Stimulated activated CD8-positive, alpha-beta memory T cell treated with anti-CD3 and anti-CD28 coated beads, Interleukin-4, amount 100 ng/mL, for 24 hours (primary cell): Measurements from ENCODE around the gene FBXL16.
"Not testable (repeated sequence)": the region's sequence is repeated elsewhere in the genome, so short reads cannot be mapped to it uniquely, and the experiment has no call there.

ENCODE experiments used
- DNase-seq: peaks from one replicate; pipeline ENCODE4 v3.0.0-alpha.2; 2020; ENCODE audit warnings: low read depth

Gene FBXL16, protein sequence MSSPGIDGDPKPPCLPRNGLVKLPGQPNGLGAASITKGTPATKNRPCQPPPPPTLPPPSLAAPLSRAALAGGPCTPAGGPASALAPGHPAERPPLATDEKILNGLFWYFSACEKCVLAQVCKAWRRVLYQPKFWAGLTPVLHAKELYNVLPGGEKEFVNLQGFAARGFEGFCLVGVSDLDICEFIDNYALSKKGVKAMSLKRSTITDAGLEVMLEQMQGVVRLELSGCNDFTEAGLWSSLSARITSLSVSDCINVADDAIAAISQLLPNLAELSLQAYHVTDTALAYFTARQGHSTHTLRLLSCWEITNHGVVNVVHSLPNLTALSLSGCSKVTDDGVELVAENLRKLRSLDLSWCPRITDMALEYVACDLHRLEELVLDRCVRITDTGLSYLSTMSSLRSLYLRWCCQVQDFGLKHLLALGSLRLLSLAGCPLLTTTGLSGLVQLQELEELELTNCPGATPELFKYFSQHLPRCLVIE

DNA sequence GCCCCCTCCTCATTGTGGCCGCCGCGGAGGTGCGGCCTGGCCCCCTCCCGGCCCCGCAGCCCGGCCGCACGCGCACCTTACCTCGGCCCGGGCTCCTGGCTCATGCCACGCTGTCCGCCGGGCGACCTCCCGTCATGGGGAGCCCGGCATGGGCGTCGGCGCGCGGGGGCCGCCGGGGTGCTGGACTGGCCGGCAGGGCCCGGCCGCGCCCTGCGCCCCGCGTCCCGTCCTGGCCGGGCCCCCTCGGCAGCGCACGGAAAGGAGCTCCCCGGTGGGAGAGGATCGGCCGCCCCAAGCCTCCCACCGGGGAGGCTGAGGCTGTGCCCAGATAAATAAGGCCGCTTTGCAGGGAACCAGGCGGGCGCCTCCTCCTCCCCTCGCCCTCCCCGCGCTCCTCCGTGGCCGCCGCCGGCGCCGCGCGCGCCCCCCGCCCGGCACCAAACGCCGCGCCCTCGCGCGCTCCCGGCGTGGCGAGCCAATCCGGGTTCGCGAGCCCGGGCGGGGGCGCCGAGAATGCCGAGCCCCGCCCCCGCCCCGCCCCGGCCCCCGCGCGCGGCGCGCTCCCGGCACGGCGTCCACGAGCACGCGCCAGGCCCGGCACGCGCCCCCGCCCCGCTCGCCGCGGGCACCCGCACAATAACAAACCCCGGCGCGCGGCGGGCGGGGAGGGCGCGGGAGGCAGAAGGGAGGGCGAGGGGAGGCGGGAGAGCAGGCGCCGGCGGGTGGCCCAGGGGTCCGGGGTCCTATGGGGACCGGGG lies at the start of gene FBXL16:
Gene FBXL16 (minus strand): TSS at position 371 of the 758 bp plus-strand sequence. CDS start 8,396 bp downstream, outside the sequence.
- no peak for DNase-seq

DNA sequence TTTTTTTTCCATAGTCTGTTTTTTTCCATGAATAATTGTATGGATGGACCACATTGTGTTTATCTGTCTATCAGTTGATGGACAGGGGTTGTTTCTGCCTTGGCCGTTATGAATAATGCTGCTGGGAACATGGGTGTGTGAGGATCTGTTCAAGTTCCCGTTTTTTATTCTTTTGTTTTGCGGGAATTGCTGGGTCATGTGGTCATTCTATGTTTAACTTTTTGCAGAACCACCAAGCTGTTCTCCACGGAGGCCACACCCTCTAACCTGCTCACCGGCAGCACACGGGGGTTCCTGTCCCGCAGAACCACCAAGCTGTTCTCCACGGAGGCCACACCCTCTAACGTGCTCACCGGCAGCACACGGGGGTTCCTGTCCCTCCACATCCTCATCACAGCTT lies 49.1 kb upstream of the FBXL16 start:
- DNase-seq = no peak

DNA sequence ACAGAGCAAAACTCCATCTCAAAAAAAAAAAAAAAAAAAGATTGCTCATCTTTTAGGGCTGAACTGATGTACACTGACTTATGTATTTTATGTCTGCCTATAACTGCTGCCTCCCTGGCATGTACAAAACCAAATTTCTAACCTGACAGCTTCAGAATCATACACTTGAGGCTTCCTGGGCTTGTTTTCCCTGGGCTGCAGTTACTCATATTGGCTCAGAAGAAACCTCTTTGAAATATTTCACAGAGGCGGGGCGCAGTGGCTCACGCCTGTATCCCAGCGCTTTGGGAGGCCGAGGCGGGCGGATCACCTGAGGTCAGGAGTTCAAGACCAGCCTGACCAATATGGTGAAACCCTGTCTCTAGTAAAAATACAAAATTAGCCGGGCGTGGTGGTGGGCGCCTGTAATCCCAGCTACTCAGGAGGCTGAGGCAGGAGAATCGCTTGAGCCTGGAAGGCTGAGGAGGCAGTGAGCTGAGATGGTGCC lies 48.6 kb upstream of the FBXL16 start:
- DNase-seq = not testable (repeated sequence)

DNA sequence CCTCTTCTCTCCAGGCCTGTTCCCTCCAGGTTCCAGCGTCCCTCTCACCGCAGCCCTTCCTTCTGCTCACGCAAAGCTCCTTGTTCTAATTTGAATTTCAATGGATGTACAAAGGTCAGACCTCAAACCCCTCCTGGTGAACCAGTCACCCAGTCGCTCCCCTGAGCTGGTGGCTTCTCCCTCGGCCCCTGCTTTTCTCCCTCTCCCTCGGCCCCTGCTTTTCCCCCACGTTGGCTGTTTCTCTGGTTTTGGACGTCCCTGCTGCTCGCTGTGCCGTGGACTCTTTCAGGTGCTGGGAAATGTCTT lies 46.4 kb upstream of the FBXL16 start:
- no peak for DNase-seq

DNA sequence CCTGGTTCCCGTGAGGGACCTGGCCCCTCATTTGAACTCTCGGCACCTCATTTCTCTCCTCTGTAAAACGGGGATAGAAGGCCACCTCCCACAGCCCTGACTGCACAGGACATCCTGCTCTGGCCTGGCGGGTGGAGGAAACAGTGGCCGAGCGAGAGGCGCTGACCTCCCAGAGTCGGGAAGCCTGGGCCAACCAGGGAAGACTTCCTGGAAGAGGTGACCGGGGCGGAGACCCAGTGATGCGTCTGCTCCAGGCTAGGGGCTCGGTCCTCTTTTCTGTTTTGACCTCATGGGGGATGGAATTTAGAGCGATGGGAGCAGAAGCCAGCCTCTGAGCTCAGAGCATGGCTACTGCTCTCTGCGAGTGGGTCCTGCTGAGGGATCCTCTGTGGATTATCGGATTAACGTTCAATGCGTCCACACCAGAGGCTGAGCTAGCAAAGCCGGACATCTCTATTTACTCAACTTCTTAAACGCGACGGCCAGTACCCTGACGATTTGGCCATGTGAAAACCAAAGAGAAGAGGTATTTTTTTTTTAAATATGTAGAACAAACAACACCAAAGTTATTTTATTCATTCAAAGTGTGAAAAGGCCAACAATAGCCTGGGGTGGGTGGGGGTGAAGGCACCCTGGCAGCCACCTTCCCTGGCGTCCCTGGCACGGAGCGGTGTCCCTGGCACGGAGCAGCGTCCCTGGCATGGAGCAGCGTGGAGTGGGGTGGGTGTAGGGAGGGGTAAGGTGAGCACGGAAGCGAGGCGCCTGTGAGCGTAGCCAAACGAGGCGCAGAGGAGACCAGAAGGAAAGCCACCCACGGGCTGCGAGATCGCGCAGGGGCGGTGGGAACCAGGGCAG lies 45.8 kb upstream of the FBXL16 start:
- no peak for DNase-seq

DNA sequence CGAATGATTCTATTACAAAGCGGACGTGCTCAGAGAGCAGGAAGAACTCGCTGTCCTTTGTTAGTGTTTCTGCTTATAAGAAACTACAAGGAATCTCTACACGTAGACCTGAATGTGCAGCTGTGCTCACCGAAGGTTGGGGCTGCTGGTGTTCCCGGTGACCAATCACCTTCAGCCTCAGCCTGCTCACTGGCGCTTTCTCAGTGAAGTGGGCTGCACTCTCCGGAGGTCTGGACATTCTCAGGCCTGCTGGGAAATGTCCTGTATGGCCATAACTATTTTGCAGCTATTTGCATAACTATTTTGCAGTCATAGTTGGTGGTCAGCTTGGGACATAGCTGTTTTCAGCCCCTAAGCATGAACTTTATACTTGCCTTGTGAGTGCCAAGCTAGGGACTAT lies 44.9 kb upstream of the FBXL16 start:
- no peak for DNase-seq

DNA sequence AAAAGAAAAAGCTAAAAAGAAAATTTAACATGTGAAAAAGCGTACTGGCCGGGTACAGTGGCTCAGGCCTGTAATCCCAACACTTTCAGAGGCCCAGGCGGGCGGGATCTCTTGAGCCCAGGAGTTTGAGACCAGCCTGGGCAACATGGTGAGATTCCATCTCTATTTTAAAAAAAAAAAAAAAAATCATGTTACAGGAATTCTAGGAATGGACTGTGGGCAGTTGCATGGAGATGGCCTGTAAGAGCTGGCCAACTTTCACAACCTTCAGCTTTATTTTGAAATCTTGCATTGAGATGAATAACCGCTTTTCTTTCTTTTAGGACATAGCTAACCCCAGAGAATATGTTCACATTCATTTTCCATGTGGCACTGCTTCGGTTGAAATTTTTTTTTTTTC lies 43.4 kb upstream of the FBXL16 start:
- no peak for DNase-seq

DNA sequence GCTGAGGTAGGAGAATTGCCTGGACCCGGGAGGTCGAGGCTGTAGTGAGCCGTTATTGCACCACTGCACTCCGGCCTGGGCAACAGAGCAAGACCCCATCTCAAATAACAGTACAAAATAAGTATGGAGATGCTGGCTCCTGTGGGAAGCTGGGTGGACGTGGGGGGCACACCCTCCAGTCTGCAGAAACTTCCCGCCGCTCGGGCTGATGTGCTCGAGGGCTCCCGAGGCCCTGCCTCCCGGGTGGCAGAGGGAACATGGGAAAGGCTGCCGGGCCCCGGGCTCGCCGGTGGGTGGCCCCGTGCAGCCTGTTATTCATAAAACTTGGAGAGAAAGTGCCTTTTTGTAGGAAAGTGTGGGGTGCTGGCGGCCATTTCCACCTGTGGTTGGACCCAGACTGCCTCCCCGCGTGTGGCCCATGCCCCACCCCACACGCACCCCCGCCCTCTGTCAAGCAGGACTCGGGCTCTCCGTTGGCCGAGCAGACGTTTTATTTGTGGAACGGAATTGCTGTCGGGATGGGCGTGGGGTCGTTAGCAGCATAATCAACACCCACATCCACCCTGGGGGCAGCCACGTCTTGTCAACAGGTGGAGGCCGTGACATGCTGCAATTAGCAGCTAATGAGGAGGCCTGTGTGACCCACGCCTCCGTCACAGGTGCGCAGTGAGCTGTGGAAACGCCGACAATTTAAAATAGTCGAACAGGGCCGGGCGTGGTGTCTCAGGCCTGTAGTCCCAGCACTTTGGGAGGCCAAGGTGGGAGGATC lies 42.6 kb upstream of the FBXL16 start:
- DNase-seq = no peak

DNA sequence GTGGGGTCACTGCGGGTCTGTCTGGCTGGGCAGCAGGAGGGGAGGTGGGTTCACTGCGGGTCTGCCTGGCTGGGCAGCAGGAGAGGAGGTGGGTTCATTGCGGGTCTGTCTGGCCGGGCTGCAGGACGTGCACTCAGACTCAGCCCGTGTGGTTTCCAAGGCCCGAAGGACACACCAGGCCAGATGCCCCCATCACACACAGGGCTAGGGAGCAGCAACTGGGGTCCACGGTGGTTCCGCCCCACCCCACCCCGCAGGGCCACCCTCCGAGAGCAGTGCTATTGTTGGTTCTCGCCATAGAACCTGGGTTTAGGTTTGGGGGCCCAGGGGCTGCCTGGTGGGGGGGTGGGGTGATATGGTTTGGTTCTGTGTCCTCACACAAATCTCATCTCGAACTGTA lies 41.0 kb upstream of the FBXL16 start:
- DNase-seq = no peak

DNA sequence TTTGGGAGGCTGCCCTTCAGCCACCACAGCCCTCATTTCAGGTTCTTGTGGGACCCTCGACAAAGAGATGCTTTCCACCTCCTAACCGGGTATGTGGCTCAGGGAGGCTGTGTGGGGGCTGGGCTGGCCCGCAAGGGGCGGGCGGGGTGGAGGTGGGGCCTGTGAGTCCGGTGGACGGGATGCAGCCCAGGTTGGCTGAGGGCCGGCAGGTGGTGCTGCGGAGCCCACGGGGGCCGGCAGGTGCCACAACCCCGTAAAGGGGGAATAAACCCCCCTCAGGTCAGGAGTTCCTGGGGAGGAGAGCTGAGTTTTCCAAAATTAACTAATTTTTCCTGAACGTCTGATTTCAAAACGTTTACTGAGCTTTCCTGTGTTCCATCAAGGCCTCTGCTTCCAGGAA lies 40.1 kb upstream of the FBXL16 start:
- no peak for DNase-seq

DNA sequence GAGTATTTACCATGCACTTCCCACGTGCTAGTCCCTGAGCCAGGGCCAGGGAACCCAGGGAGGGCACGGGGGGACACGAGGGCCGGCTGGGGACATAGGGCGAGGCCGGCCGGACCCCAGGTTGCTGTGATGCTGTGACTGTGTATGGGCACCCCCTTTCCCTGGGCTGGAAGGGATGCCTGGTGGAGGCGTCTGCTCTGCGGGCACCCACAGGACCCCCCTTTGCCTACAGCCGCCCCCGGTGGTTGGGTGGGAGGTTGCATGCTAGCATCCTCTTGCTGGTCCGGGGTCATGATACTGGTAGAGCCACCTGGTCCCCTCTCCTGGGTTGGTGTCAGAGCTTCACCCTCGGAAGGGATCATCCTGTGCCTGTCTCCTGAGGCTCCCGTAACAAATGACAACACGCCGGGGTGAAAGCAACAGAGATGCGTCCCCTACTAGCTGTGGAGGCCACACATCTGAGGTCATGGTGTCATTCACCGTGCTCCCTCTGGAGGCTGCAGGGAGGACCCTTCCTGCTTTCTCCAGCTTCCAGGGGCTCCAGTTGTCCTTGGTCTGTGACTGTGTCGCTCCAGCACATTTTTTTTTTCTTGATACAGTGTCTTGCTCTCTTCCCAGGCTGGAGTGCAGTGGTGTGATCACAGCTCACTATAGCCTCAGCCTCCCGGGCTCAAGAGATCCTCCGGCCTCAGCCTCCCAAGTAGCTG lies 38.3 kb upstream of the FBXL16 start:
- no peak for DNase-seq

DNA sequence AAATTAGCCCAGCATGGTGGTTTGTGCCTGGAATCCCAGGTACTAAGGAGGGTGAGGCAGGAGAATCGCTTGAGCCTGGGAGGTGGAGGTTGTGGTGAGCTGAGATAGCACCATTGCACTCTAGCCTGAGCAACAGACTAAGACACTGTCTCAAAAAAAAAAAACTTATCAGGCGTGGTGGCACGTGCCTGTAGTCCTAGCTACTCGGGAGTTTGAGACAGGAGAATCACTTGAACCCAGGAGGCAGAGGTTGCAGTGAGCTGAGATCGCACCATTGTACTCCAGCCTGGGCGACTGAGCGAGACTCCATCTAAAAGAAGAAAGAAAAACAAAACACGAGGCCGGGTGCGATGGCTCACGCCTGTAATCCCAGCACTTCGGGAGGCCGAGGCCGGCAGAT lies 37.3 kb upstream of the FBXL16 start:
- DNase-seq = not testable (repeated sequence)

DNA sequence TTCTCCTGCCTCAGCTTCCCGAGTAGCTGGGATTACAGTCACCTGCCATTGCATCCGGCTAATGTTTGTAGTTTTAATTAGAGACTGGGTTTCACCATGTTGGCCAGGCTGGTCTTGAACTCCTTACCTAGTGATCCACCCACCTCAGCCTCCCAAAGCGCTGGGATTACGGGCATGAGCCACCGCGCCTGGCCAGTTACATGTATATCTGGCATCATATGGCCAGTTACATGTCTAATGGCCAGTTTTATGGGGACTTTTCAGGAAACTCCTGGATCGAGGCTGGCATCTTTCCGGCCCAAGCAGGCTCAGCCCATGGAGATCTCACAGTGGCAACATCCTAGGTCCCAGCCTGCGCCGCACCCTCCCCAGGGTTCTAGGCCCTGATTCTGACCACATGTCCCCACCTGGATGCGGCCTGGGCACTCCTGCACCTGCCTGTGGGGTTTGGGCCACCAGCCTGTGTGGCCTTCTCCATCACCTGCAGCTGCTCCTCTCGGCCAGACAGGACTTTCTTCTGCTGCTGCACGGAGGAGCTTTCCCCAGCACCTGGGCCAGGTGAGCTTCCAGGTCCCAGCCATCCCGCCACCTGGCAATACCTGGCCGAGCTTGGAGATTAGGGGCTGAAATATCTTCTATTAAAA lies 36.5 kb upstream of the FBXL16 start:
- DNase-seq = no peak

DNA sequence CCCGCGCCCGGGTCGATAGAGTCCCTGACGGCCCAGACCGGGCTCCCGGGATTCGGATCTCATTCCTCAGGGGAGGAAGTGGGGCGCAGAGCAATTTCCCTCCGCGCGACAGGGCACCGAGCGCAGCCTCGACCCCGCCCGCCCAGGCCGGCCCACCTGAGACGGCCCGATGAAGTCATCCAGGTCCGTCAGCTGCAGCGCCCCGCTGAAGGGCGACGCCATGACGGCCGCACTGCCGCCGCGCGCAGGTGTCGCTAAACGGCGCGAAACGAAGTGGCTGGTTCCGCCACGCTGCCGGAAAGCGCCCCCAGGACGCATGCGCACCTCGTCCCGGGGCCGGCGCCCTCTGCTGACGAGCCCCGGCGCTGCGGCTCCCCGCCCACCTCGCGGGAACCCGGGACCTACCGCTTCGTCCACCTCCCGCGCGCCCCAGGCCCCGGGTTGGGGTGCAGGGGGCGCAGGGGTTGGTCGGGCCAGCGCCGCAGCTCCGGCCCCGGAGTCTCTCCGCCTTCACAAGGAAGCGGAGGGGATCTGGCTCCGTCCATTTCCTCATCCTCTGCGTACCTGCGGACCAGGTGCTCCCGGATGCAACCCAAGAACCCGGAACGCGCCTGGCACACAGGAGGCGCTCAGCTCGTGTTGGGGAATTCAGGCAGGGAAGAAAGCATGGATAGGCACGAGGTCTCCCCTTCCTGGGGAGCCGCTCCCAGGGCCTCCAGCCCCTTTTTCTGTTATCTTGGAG lies 35.3 kb upstream of the FBXL16 start, which contains the start of gene CIAO3:
Gene CIAO3 (minus strand): TSS at position 234 of the 742 bp plus-strand sequence. CDS start 12 bp downstream, at position 222.
- DNase-seq = peak; percentile 87

DNA sequence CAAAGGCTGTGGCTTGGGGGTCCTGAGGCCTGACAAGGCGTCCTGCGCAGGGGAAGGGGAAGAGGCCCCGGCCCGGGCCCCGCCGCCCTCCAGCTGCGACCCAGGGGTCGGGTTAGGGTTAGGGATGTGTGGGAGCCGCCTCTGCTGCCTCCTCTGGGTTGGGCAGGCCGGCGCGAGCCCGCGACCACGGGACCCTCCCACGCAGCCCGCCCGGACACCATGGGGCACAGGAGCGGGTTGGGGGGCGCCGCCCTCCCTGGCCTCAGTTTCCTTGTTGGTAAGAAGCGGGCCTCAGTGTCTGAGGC lies 34.8 kb upstream of the FBXL16 start:
- no peak for DNase-seq

DNA sequence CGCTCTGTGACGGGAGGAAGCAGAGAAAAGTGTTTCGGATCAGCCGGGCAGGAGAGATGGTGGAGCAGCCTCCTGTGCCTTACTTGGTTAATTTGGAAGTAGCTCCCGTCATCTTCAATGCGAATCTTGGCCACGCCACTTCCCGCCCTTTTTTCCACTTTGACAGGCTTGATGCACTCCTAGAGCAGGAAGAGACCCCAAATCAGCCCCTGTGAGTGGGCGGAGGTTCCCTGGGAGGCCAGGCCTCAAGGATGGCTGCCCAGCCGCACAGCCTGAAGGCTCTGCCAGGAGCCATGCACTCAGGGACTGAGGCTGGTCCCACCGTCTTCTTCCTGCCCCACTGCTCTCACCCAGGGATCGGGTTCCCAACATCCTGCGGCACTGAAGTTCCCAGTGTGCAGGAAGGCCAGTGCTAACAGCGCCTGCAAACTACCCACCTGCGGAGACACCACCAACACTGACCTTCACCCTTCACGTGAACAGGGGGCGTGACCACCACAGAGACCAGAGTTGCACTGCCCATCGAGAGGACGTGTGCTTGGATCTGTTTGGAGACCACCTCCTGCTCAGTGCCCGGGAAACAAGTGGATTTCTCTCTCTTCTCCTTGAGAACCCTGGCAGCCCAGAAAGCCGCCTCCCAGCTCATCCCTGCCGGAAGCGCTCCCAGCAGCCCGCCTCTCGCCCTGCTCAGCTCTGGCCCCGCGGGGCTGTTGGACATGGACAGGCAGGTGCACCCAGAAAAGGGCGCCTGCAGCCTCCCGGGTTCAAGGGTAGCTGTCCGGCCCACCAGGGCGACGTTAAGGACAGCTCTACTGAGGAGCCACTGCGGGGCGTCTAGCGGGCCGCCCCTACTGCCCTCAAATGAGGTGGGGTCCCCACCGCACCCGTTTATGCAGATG lies 34.2 kb upstream of the FBXL16 start:
- DNase-seq = no peak

DNA sequence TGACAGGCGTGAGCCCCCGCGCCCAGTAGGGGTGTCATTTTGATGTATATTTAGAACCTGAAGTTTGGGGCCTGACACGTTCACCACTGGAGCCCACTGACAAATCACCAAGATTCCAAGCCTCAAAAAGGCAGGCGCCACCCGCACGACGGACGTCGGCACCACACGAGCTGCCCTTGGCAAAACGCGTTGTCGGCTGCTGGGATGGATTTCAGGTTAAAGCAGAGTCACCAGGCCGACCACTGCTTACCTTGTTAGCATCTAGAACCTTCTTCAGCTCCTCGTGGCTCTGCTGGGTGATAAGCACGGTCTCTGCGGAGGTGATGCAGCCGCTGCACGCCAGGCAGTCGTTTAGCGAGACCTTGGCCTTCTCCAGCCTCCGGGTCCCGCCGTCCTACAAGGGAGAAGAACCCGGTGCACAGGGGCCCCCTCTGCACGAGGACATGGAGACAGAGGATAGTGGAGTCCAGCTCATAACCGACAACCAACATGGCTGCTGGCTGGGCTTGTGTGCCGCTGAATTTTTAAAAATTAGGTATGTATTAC lies 31.4 kb upstream of the FBXL16 start:
- no peak for DNase-seq

DNA sequence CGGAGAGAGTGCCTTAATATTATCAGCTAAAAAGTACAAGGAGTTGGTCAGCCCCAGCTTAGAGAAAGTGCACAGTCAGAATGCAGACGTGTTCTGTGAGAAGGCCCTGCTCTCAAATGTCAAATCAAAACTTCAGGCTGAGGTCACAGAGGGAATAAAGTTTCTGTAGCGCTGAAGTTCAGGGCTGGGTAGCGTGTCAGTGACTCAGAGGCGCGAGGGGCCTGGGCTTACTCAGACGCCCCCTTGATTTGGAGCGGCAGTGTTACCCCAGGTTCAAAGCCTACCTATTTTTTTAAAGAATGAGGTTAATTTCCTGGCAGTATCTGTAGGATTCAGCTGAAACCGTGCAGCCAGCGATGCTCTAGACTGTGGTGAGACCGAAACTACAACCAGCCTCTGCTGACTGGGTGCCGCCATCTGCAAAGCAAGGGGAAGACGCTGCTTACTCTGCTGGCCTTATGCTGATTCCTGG lies 30.4 kb upstream of the FBXL16 start:
- no peak for DNase-seq
